ENCODE measurements around the gene ATF7IP. TPM values are rescaled to one million over a fixed set of nuclear protein-coding genes. Genes with fewer than 3 reads are reported as not detected.

The ATF7IP gene
- total and polyA plus RNA-seq, 12 donors: 4.0 to 85.8 (median 66.2) TPM

DNA sequence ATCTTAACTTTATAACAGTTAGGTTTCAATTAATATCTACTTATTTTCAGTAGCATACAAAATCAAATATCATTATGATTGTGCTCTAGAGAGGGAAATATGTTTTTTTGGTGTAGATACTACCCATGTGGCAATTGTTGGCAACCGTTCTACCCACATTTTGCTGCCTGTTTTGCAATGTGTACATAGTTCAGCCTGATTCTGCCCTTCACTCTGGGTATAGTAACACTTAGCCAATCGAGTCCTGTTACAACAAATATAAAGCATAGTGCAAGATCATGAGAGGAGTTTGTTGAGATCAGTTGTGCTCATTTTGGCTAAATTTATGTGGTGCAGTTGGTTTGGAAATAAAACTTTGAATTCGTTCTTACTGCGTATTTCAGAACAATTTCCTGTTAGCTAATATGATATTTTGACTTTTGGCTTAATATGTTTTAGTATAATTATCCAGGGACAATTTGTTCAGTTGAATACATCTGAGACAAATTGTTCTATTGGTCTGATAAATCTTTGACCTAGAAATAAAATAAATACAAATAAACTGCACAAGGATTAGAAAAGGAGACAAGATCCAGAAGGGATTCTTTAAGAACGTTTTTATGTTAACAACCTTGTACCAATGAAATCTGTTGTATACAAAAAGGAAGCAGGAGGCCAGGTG lies 76.9 kb downstream of the ATF7IP start:
- DNase-seq (no peak), ATAC-seq (peak in 2 of 8 donors; percentile 35 to 47)
- TF ChIP-seq, protein P1, sequence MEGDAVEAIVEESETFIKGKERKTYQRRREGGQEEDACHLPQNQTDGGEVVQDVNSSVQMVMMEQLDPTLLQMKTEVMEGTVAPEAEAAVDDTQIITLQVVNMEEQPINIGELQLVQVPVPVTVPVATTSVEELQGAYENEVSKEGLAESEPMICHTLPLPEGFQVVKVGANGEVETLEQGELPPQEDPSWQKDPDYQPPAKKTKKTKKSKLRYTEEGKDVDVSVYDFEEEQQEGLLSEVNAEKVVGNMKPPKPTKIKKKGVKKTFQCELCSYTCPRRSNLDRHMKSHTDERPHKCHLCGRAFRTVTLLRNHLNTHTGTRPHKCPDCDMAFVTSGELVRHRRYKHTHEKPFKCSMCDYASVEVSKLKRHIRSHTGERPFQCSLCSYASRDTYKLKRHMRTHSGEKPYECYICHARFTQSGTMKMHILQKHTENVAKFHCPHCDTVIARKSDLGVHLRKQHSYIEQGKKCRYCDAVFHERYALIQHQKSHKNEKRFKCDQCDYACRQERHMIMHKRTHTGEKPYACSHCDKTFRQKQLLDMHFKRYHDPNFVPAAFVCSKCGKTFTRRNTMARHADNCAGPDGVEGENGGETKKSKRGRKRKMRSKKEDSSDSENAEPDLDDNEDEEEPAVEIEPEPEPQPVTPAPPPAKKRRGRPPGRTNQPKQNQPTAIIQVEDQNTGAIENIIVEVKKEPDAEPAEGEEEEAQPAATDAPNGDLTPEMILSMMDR (IDR thresholded peaks at IDR 0.05): no peak
- Histone ChIP-seq H3K4me3 (no peak overlapping the region), H3K4me1 (peaks cover 0 to 29% (median 22%) of the 10 kb centered on the region in 9 donors), H3K9me3 (peaks cover 0 to 6% (median 0%) of the 10 kb centered on the region in 11 donors), H3K36me3 (peaks cover 0 to 83% (median 40%) of the 10 kb centered on the region in 9 donors), H3K27me3 (no peaks in the 10 kb centered on the region), H3K27ac (peak overlapping the region in 9 of 10 donors; percentile 5 to 71 (median 60))
- WGBS, 2 donors: 75% methylated on average over 5 of the region's 5 CpGs
- intact Hi-C loops (cut with DNase I): loop anchor here in 1 of 10 donors (2.0 kb wide), 1 partner anchor 36 kb away; no protein-coding TSS in a partner anchor

DNA sequence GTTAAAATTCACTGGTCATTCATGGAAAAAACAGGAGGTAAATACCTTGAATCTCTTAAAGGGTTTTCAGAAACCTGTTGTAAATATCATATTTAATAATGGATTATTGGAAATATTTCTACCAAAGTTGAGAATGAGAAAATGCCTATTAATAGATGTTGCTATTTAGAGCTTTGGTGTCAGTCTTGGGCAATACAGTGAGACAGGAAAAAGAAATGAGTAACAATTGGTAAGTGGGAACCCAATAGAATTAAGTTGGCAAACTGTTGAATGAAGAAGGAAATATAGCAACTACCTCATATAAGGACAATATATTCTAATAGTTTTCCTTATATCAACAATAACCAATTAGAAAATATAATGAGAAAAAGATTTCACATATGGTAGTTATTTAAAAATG lies 78.0 kb downstream of the ATF7IP start:
- no peaks in the 10 kb centered on the region for H3K27me3 ChIP-seq
- peaks cover 0 to 6% (median 0%) of the 10 kb centered on the region in 11 donors for H3K9me3 ChIP-seq
- ATAC-seq (peak in 6 of 8 donors; percentile 64 to 90 (median 80)), DNase-seq (no peak)
- peaks cover 0 to 29% (median 22%) of the 10 kb centered on the region in 9 donors for H3K4me1 ChIP-seq
- no peak overlapping the region for H3K4me3 ChIP-seq
- H3K27ac ChIP-seq: peak overlapping the region in 9 of 10 donors; percentile 33 to 71 (median 60)
- intact Hi-C loops (cut with DNase I): loop anchor here in 1 of 10 donors (2.0 kb wide), 1 partner anchor 35 kb away; no protein-coding TSS in a partner anchor
- peaks cover 0 to 83% (median 34%) of the 10 kb centered on the region in 9 donors for H3K36me3 ChIP-seq
- TF ChIP-seq, protein P1 (IDR thresholded peaks at IDR 0.05): no peak

DNA sequence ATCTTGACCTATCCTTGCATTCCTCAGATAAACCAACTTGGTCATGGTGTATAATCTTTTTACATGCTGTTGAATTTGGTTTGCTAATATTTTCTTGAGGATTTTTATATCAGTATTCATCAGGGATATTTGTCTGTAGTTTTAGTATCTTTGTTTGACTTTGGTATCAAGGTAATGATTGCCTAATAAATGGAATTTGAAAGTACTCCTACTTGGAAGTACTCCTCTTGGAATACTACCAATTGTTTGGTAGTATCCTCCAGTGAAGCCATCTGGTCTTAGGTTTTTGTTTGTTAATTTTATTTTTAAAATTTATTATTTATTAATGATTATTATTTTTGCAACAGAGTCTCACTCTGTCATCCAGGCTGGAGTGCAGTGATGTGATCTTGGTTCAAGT lies 85.0 kb downstream of the ATF7IP start:
- H3K4me1 ChIP-seq: peaks cover 0 to 27% (median 0%) of the 10 kb centered on the region in 9 donors
- H3K9me3 ChIP-seq: no peaks in the 10 kb centered on the region
- peaks cover 0 to 94% (median 17%) of the 10 kb centered on the region in 9 donors for H3K36me3 ChIP-seq
- H3K4me3 ChIP-seq: no peak overlapping the region
- DNase-seq (no peak), ATAC-seq (no peak)
- H3K27me3 ChIP-seq: no peaks in the 10 kb centered on the region
- no peak overlapping the region for H3K27ac ChIP-seq
- TF ChIP-seq, protein P1 (IDR thresholded peaks at IDR 0.05): no peak
- intact Hi-C loops (cut with DNase I): loop anchor here in 2 of 10 donors (5.0 to 10.0 kb wide), 3 partner anchors 86 to 206 kb away; partner anchors contain the start of gene ATF7IP (in 1 of the 2)

DNA sequence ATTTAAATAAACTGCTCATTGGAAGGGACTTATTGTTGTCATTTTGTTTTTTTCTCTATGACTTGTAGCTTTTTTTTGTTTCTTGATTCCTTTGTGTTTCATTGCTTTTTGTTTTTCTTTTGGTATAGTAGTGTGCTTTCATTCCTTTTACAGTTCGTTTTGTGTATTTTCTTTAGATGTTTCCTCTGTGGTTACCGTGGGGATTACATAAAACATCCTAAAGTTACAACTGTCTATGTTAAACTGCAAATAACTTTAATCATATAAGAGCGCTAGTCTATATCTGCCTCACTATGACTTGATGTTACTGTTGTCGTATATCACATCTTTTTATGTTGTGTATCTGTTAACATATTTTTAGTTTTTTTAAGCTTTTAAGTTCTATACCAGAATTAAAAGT lies 86.9 kb downstream of the ATF7IP start:
- TF ChIP-seq, protein P1 (IDR thresholded peaks at IDR 0.05): no peak
- H3K36me3 ChIP-seq: peaks cover 0 to 94% (median 11%) of the 10 kb centered on the region in 9 donors
- H3K9me3 ChIP-seq: no peaks in the 10 kb centered on the region
- intact Hi-C loops (cut with DNase I): loop anchor here in 2 of 10 donors (5.0 to 10.0 kb wide), 3 partner anchors 88 to 208 kb away; partner anchors contain the start of gene ATF7IP (in 1 of the 2)
- 86% methylated on average over 4 of the region's 4 CpGs for WGBS, 2 donors
- H3K4me1 ChIP-seq: peaks cover 0 to 27% (median 0%) of the 10 kb centered on the region in 9 donors
- no peak overlapping the region for H3K4me3 ChIP-seq
- H3K27me3 ChIP-seq: no peaks in the 10 kb centered on the region
- DNase-seq (no peak), ATAC-seq (no peak)
- H3K27ac ChIP-seq: no peak overlapping the region
